Fibroblast of the aortic adventitia (primary cell): ENCODE data around the gene NTRK3. TPM values are rescaled to one million over a fixed set of nuclear protein-coding genes. Genes with fewer than 3 reads are reported as not detected.

Experiments used
- DNase-seq: peaks from one replicate; pipeline ENCODE4 v3.0.0-alpha.2; 2010; ENCODE audit warnings: low read depth
- H3K4me3 ChIP-seq: 2 replicates; pipeline ENCODE4 v1.5.1; 2011; ENCODE audit warnings: low read depth, mild to moderate bottlenecking, control low read depth, low read length, moderate library complexity
- total RNA-seq: library from RNA; depleted of rRNA; stranded (reverse); fragments of >200 nt; gene quantifications from 2 replicates; pipeline ENCODE4 v1.2.3, GENCODE V29; 2012; ENCODE audit warnings: low replicate concordance
- TF ChIP-seq, protein P1 (sequence below): IDR thresholded peaks from 2 replicates; pipeline ENCODE4 v1.5.1; 2011; ENCODE audit warnings: mild to moderate bottlenecking, low read length, control low read depth, inconsistent platforms; ENCODE audit not compliant: insufficient read depth

NTRK3 gene
- total RNA-seq, 1 donor, result 19.6 TPM

DNA sequence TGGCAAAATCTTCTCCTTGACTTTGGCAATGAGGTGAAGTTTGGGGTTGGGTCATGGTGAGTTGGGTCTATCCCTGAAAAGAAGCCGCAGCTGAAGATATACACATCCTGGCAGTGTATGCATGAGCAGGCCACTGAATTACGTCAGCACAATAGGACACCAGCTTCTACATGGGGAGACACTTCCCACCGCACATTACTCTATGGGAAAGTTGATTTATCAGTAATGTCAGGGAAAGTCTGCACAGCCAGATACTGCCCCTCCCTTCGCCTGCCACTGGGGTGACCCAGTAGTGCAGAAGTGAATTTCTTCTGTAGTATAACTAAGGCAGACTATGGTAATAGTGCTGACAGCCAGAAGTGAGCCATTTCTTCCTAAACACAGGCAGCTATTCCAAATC lies 245.0 kb downstream of the NTRK3 start:
- DNase-seq, result no peak
- H3K4me3 ChIP-seq, result no peak overlapping the region
- TF ChIP-seq, protein P1, sequence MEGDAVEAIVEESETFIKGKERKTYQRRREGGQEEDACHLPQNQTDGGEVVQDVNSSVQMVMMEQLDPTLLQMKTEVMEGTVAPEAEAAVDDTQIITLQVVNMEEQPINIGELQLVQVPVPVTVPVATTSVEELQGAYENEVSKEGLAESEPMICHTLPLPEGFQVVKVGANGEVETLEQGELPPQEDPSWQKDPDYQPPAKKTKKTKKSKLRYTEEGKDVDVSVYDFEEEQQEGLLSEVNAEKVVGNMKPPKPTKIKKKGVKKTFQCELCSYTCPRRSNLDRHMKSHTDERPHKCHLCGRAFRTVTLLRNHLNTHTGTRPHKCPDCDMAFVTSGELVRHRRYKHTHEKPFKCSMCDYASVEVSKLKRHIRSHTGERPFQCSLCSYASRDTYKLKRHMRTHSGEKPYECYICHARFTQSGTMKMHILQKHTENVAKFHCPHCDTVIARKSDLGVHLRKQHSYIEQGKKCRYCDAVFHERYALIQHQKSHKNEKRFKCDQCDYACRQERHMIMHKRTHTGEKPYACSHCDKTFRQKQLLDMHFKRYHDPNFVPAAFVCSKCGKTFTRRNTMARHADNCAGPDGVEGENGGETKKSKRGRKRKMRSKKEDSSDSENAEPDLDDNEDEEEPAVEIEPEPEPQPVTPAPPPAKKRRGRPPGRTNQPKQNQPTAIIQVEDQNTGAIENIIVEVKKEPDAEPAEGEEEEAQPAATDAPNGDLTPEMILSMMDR, result no peak

DNA sequence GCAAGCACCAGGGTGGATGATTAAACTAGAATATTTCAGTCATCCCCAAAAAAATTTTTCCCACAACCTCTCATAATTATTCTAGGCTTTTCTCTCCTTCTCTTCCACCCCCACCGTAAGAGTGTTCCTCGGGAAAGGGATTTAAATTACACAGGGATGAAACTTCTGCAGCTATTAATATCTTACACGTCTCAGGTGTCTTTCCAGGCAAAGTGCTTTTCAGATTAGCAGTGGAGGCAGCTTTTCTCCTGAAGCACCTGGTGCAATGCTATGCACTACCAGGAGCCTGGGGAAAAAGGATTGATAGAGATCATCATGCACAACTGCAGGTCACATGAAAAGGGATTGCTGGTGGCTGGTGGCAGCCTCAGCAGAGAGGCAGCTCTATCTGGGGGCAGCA lies 250.4 kb downstream of the NTRK3 start:
- TF ChIP-seq, protein P1, result no peak
- no peak for DNase-seq

DNA sequence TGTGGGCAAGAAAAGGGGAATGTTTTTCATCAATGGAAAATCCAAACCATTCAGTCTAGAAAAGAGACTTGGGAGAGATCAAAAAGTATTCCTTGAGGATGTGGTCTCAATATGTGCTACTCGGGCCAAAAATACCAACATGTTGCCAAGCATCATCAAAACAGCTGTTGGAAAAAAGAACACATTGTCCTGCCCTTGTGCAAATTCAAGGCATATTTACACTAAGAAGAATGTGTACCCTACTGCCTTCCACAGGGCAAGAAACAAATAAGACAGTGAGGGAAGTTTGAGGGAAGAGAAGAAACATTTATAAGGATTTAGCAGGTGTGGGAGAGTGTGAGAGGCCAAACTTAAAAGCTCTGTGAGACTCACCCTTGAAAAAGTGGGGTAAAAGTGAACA lies 252.1 kb downstream of the NTRK3 start:
- DNase-seq, result no peak
- H3K4me3 ChIP-seq, result no peak overlapping the region
- TF ChIP-seq, protein P1, result no peak

More for the DNA sequence above, 250.4 kb downstream of the NTRK3 start:
- no peak overlapping the region for H3K4me3 ChIP-seq

DNA sequence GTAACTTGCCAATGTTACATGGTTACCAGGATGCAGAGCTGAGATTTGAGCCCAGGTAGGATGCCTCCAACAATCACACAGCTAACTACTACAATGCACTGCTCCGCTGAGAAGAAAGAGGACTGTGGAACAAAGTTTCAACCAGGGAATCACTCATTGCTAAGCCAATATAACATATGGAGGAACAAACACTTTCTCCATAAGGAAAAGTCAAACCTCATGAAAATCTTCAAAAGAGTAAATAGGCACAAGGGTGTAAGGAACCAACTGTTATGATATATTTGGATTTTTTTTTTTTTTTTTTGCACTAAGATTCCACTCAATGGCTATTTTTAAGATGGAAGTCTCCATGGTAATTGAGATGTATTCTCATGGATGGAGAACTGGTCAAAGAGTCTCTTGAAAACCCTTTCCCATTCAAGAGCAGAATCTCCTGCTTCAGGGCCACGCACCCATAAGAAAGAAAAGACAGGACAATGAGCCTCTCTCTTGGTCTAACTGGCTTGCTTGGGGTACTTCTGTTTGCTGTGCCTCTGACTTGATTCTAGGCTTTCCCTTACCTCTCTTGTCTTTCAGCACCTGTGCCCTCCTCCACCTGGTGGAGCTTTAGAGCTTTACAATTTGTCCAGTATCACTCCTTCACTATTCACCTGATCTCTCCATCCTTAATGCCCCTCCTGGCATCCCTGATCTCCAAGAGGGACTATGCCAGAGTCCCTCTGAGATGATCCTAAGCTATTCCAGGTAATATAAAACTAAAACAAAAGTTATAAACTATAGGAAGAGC lies 252.8 kb downstream of the NTRK3 start:
- no peak overlapping the region for H3K4me3 ChIP-seq
- TF ChIP-seq, protein P1, result no peak
- no peak for DNase-seq

DNA sequence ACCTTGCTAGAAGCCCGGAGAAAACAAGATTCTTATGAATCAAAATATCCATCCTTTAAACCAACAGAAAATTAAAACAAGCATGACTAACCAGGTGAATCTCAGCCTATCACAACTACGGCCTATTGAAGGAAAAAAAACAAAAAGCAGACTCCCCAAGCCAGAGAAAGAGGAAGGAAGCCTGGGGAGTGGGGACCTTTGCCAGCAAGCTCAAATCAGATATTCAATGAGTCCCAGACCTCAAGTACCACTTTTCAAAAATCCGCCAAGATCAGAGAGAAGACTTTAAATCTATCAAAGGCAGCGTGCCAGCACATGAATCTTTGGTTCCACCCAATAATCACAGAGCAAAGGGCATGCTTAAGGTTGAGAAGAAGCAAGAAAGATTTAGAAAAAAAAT lies 253.8 kb downstream of the NTRK3 start:
- TF ChIP-seq, protein P1, result no peak
- H3K4me3 ChIP-seq, result no peak overlapping the region
- no peak for DNase-seq

DNA sequence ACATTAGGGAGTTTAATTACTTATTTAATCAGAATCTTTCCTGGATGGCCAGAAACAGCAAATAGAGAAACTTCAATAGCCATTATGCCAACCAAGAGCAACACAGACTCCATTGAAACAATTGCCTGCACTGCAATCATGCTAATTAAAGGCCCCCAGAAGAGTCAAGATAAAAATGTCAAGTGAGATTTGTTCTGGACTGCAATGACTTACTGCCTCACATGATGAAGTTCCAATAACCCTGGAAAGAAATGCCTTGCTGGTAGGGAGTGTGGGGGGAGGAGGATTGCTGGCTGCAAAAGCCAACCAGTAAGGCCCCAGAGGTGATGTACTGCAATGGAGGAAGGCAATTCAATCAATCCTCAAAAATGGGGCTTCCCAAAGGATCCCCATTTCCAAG lies 257.9 kb downstream of the NTRK3 start:
- no peak for DNase-seq
- H3K4me3 ChIP-seq, result no peak overlapping the region
- TF ChIP-seq, protein P1, result no peak

DNA sequence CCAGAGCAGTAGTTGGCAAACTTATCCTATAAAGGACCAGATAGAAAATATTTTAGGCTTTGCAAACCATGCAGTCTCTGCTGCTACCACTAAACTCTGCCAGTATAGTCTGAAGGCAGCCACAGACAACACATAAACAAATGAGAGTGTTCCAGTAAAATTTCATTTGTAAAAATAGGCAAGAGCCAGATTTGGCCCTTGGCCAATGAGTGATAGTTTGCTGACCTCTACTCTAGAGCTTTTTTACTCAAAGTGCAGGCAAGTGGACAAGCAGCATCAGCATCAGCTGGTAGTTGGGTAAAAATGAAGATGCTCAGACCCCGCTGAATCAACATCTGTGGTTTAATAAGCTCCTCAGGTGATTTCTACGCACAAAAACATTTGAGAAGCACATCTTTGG lies 269.8 kb downstream of the NTRK3 start:
- TF ChIP-seq, protein P1, result no peak
- no peak for DNase-seq
- no peak overlapping the region for H3K4me3 ChIP-seq
